ENCODE results near the gene SLC13A4.

SLC13A4 gene

GRCh38 chr7:135712796-135713195 lies 15.2 kb downstream of the SLC13A4 start:
- TF ChIP-seq CTCF (IDR thresholded peaks at IDR 0.05; ENCODE audit: low read depth, low read length): no peak
- Histone ChIP-seq H3K27me3 (ENCODE audit: insufficient read depth, low read depth, severe bottlenecking) (no peaks in the 10 kb centered on the region), H3K36me3 (no peaks in the 10 kb centered on the region), H3K4me3 (ENCODE audit: low read depth, low read length) (no peak overlapping the region), H3K27ac (peak overlapping the region; percentile 4; the same call in 1 of the 2 replicates), H3K9me3 (ENCODE audit: severe bottlenecking) (no peaks in the 10 kb centered on the region)
- DNase-seq: no peak

- Histone ChIP-seq H3K36me3 (no peaks in the 10 kb centered on the region), H3K27ac (peak overlapping the region; percentile 61), H3K9me3 (ENCODE audit: severe bottlenecking) (no peaks in the 10 kb centered on the region), H3K27me3 (ENCODE audit: insufficient read depth, low read depth, severe bottlenecking) (no peaks in the 10 kb centered on the region), H3K4me3 (ENCODE audit: low read depth, low read length) (no peak overlapping the region)
- DNase-seq: peak; percentile 58
- peak; percentile 30; the same call in 1 of the 2 replicates for TF ChIP-seq CTCF (IDR thresholded peaks at IDR 0.05; ENCODE audit: low read depth, low read length)
Measured at GRCh38 chr7:135712182-135712782, 15.7 kb downstream of the SLC13A4 start.

- H3K4me3 ChIP-seq (ENCODE audit: low read depth, low read length): no peak overlapping the region
Measured at GRCh38 chr7:135711139-135711469, 16.9 kb downstream of the SLC13A4 start.

GRCh38 chr7:135710417-135711138 lies 17.4 kb downstream of the SLC13A4 start:
- Histone ChIP-seq H3K9me3 (ENCODE audit: severe bottlenecking) (no peaks in the 10 kb centered on the region), H3K4me3 (ENCODE audit: low read depth, low read length) (no peak overlapping the region), H3K27me3 (ENCODE audit: insufficient read depth, low read depth, severe bottlenecking) (no peaks in the 10 kb centered on the region), H3K36me3 (no peaks in the 10 kb centered on the region), H3K27ac (no peak overlapping the region)
- no peak for DNase-seq
- peak; percentile 73 for TF ChIP-seq CTCF (IDR thresholded peaks at IDR 0.05; ENCODE audit: low read depth, low read length)

More at GRCh38 chr7:135711139-135711469, 16.9 kb downstream of the SLC13A4 start:
- no peak for DNase-seq
- Histone ChIP-seq H3K36me3 (no peaks in the 10 kb centered on the region), H3K27ac (no peak overlapping the region; the same call in 1 of the 2 replicates), H3K27me3 (ENCODE audit: insufficient read depth, low read depth, severe bottlenecking) (no peaks in the 10 kb centered on the region), H3K9me3 (ENCODE audit: severe bottlenecking) (no peaks in the 10 kb centered on the region)
- TF ChIP-seq CTCF (IDR thresholded peaks at IDR 0.05; ENCODE audit: low read depth, low read length): no peak

GRCh38 chr7:135709508-135709907 lies 18.5 kb downstream of the SLC13A4 start:
- TF ChIP-seq CTCF (IDR thresholded peaks at IDR 0.05; ENCODE audit: low read depth, low read length): no peak
- no peak overlapping the region for H3K4me3 ChIP-seq (ENCODE audit: low read depth, low read length)
- H3K27ac ChIP-seq: no peak overlapping the region
- no peaks in the 10 kb centered on the region for H3K36me3 ChIP-seq
- no peak for DNase-seq
- no peaks in the 10 kb centered on the region for H3K9me3 ChIP-seq (ENCODE audit: severe bottlenecking)
- H3K27me3 ChIP-seq (ENCODE audit: insufficient read depth, low read depth, severe bottlenecking): no peaks in the 10 kb centered on the region
